Bronchial epithelial cell (primary cell): ENCODE data around the gene LTB4R2. TPM values are rescaled to one million over a fixed set of nuclear protein-coding genes. Genes with fewer than 3 reads are reported as not detected.

Experiments used
- DNase-seq: peaks from one replicate; pipeline ENCODE4 v3.0.0-alpha.2; 2010; ENCODE audit warnings: low read depth
- FAIRE-seq: peaks from 2 replicates; lab custom pipeline; 2011; peaks lifted over from hg19 to GRCh38; lab: Jason Lieb, UNC
- H3K27me3 ChIP-seq: 2 replicates; pipeline ENCODE4 v1.5.1; 2011; ENCODE audit warnings: low read length; ENCODE audit not compliant: control insufficient read depth, insufficient read depth
- H3K36me3 ChIP-seq: 2 replicates; pipeline ENCODE4 v1.5.1; 2011; ENCODE audit warnings: low read length; ENCODE audit not compliant: control insufficient read depth, insufficient read depth
- H3K4me3 ChIP-seq: 2 replicates; pipeline ENCODE4 v1.5.1; 2011; ENCODE audit warnings: mild to moderate bottlenecking, low read depth, low read length, control low read depth
- CTCF ChIP-seq: IDR thresholded peaks from 2 replicates; pipeline ENCODE4 v1.5.1; 2011; ENCODE audit warnings: mild to moderate bottlenecking, moderate library complexity, low read length, control low read depth, inconsistent platforms; ENCODE audit not compliant: insufficient read depth, severe bottlenecking
- total RNA-seq: library from RNA; depleted of rRNA; stranded (reverse); fragments of >200 nt; gene quantifications from 2 replicates; pipeline ENCODE4 v1.2.1, GENCODE V29; 2014

LTB4R2 gene
- total RNA-seq, 1 donor from 2014 or later: 10.5 TPM

- Histone ChIP-seq H3K4me3 (no peak within 1 kb of the TSS), H3K36me3 (peaks cover 24% of the 10 kb centered on the region), H3K27me3 (no peaks in the 10 kb centered on the region)
- FAIRE-seq (no peak), DNase-seq (peak; percentile 40)
- peak; percentile 90 for TF ChIP-seq CTCF
These were observed 2.2 kb upstream of the LTB4R2 start, which contains the start of gene CIDEB for GRCh38 chr14:24307575-24308341. TSS of gene CIDEB (minus strand) at chr14:24307977. CDS start at chr14:24307858, 119 bp downstream.

DNA sequence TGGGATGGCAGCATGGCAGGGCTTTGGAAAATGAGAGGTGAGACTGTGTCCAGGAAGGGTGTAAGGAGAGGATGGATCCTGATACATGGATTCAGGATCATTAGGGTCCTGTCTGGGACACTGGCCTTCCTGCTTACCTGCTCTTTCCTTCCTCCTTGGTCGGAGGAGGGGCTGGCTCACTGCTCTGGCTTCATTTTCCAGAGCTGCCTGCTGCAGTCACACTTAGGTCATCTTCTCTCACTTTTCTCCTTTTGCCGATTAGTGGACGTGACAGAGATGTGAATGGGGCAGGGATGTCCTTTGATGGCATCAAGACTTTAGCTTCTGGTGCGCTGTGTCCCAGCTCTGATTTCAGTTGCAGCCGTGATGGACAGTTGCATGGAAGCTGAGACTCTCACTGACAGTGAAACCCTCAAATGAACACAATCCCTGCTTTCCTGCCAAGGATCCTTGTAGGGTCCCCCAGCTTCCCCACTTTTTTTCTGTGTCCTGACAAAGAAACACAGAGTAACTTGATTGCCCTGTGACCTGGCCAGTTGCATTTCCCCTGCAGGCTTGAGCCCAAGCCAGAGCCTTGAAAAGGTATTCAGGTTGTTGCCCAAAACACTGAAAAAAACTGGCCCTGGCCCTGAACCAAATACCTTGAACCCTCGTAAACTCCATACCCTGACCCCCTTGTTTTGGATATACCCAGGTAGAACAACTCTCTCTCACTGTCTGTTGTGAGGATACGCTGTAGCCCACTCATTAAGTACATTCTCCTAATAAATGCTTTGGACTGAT is 1.4 kb upstream of the LTB4R2 start:
- Histone ChIP-seq H3K4me3 (no peak overlapping the region), H3K27me3 (no peaks in the 10 kb centered on the region), H3K36me3 (peaks cover 25% of the 10 kb centered on the region)
- FAIRE-seq (peak; percentile 28), DNase-seq (no peak)
- TF ChIP-seq CTCF: no peak

DNA sequence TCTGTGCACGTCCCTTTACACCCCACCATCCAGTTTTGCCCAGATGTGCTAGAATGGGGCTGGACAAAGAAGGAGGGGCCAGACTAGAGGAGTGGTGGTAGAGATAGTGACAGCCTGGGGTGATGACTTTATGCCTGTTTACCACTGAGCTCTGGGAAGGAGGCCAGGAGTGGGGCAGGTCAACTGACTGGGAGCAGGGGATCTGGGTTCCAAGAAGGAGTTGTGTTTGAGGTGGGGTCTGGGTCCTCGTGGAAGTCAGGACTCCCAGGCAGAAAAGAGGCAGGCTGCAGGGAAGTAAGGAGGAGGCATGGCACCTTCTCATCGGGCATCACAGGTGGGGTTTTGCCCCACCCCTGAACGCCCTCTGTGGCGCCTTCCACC is 315 bp downstream of the LTB4R2 start:
- Histone ChIP-seq H3K4me3 (peak overlapping the region; percentile 28), H3K27me3 (no peaks in the 10 kb centered on the region), H3K36me3 (peaks cover 13% of the 10 kb centered on the region)
- DNase-seq (no peak), FAIRE-seq (no peak)
- TF ChIP-seq CTCF: no peak

DNA sequence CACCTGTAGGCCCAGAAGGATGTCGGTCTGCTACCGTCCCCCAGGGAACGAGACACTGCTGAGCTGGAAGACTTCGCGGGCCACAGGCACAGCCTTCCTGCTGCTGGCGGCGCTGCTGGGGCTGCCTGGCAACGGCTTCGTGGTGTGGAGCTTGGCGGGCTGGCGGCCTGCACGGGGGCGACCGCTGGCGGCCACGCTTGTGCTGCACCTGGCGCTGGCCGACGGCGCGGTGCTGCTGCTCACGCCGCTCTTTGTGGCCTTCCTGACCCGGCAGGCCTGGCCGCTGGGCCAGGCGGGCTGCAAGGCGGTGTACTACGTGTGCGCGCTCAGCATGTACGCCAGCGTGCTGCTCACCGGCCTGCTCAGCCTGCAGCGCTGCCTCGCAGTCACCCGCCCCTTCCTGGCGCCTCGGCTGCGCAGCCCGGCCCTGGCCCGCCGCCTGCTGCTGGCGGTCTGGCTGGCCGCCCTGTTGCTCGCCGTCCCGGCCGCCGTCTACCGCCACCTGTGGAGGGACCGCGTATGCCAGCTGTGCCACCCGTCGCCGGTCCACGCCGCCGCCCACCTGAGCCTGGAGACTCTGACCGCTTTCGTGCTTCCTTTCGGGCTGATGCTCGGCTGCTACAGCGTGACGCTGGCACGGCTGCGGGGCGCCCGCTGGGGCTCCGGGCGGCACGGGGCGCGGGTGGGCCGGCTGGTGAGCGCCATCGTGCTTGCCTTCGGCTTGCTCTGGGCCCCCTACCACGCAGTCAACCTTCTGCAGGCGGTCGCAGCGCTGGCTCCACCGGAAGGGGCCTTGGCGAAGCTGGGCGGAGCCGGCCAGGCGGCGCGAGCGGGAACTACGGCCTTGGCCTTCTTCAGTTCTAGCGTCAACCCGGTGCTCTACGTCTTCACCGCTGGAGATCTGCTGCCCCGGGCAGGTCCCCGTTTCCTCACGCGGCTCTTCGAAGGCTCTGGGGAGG is 985 bp downstream of the LTB4R2 start, which contains the start of gene LTB4R:
Gene LTB4R (plus strand): TSS at position 857 of the 959 bp plus-strand sequence. CDS start 4,150 bp downstream, outside the sequence.
- Histone ChIP-seq H3K4me3 (peak within 1 kb of the TSS; percentile 28), H3K27me3 (no peaks in the 10 kb centered on the region), H3K36me3 (peaks cover 8% of the 10 kb centered on the region)
- peak; percentile 17 for TF ChIP-seq CTCF
- FAIRE-seq (no peak), DNase-seq (peak; percentile 59)

GRCh38 chr14:24311837-24312615 is 2.1 kb downstream of the LTB4R2 start:
- peak; percentile 52 for DNase-seq
- Histone ChIP-seq H3K27me3 (no peaks in the 10 kb centered on the region), H3K36me3 (peaks cover 2% of the 10 kb centered on the region), H3K4me3 (no peak overlapping the region)
- FAIRE-seq: no peak
- TF ChIP-seq CTCF: peak; percentile 10
